ENCODE data around the gene DENND4B.

DNA sequence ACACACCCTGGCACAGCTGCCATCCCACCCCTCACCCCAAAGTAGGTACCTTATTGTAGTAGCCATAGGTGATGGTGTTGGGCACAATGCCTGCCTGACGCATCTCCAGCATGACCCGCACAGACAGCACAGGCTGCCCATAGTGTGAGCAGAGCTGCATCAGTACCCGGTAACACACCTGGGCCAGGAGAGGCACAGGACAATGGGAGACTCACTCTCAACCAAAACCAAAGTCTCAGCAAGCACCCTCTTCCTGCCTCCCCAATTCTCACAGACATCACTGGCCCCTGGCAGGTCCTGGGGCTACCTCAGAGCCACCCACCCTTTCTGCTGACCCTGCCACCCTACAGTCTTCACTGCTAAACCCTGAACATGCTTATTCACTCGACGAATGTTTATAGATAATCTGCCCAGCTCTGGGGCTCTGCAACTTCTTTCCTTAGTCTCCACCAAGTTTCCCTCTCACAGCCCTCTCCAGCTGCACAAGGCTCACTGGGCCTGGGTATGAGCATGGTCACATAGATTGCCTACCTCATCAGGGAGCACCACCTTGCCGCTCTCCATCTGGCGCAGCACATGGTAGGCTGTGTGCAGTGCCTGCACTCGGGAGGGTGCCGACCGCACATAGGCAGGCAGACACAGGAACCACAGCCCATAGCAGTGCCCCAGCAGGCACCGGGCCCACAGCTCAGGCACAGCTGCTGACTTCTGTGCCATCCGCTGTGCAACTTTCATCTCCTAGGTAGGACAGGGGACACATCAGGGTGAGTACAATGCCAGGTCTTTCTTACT is 10.3 kb downstream of the DENND4B start:
- no peak for TF ChIP-seq POLR2A (IDR thresholded peaks at IDR 0.05; ENCODE audit: low read length)
- no peak for TF ChIP-seq GATA1 (IDR thresholded peaks at IDR 0.05; ENCODE audit: low read depth, low read length)
